GM12878 (cell line): ENCODE results near the gene OTUD6A. TPM values are rescaled to one million over a fixed set of nuclear protein-coding genes. Genes with fewer than 3 reads are reported as not detected.

Source experiments
- ATAC-seq: fragments of 200-7000 bp; cut with Tn5 transposase; 3 replicates; pipeline ENCODE4 v1.9.1; 2020; ENCODE audit warnings: mild to moderate bottlenecking, moderate library complexity
- BruUV-seq: library from RNA; stranded (reverse); fragments of 400-500 nt; replicated peaks from 2 replicates; lab custom pipeline; 2021; lab: Mats Ljungman, UMichigan
- CTCF ChIA-PET: fragments of 300-600 bp; sonication (Branson Sonifier 250); formaldehyde crosslinking; extraction: SDS; loops from one replicate; lab custom pipeline; 2021; ENCODE audit warnings: inconsistent platforms; lab: Yijun Ruan, JAX
- POLR2A ChIA-PET: fragments of 350-600 bp; formaldehyde crosslinking; extraction: SDS; loops from one replicate; lab custom pipeline; 2021; ENCODE audit warnings: inconsistent platforms; lab: Charles Lee
- RAD21 ChIA-PET: fragments of 300-600 bp; sonication (Branson Sonifier 250); formaldehyde crosslinking; loops from one replicate; lab custom pipeline; 2023; ENCODE audit warnings: antibody characterized with exemption; ENCODE audit not compliant: unreplicated experiment; lab: Charles Lee
- SMC1A ChIA-PET: fragments of 300-600 bp; sonication (Branson Sonifier 250); formaldehyde crosslinking; loops from one replicate; lab custom pipeline; 2023; ENCODE audit not compliant: unreplicated experiment, uncharacterized antibody; lab: Charles Lee
- DNase-seq: peaks from one replicate; pipeline ENCODE4 v3.0.0-alpha.2; 2011; ENCODE audit warnings: low read depth, low spot score
- FAIRE-seq: peaks from 3 replicates; lab custom pipeline; 2011; peaks lifted over from hg19 to GRCh38; lab: Jason Lieb, UNC
- H2AFZ ChIP-seq: 2 replicates; pipeline ENCODE4 v1.6.0; 2011; ENCODE audit warnings: low read depth, low read length, control low read depth; ENCODE audit not compliant: control insufficient read depth
- H3K27ac ChIP-seq: 2 replicates; pipeline ENCODE4 v1.5.1; 2011; ENCODE audit warnings: control low read depth; ENCODE audit not compliant: control insufficient read depth, insufficient read depth
- H3K27me3 ChIP-seq, 2 experiments: replicated peaks in 1 of 2; 2 replicates each; pipeline versions ENCODE4 v1.6.0 to v1.6.1; 2011; ENCODE audit warnings: low read length in 1 of 2; ENCODE audit not compliant: control insufficient read depth in 2 of 2, insufficient read depth in 2 of 2
- H3K36me3 ChIP-seq, 2 experiments: 2 replicates each; pipeline ENCODE4 v1.5.1; 2011; ENCODE audit warnings: low read length in 1 of 2; ENCODE audit not compliant: control insufficient read depth in 2 of 2, insufficient read depth in 2 of 2
- H3K4me1 ChIP-seq: 2 replicates; pipeline ENCODE4 v1.6.1; 2011; ENCODE audit warnings: mild to moderate bottlenecking, low read length, moderate library complexity, mixed read lengths; ENCODE audit not compliant: control insufficient read depth, insufficient read depth
- H3K4me2 ChIP-seq: 2 replicates; pipeline ENCODE4 v1.6.0; 2011; ENCODE audit warnings: control low read depth; ENCODE audit not compliant: control insufficient read depth, insufficient read depth
- H3K4me3 ChIP-seq: fragments of 200-600 bp; sonication (generic); 2 replicates; pipeline ENCODE4 v1.5.1; 2016
- H3K79me2 ChIP-seq: 2 replicates; pipeline ENCODE4 v1.6.0; 2011; ENCODE audit warnings: low read length; ENCODE audit not compliant: control insufficient read depth, insufficient read depth
- H3K9ac ChIP-seq: 2 replicates; pipeline ENCODE4 v1.8.0; 2011; ENCODE audit warnings: low read length, control low read depth, mixed read lengths; ENCODE audit not compliant: control insufficient read depth, insufficient read depth
- H3K9me3 ChIP-seq: replicated peaks from 3 replicates; pipeline ENCODE4 v1.5.1; 2011; ENCODE audit warnings: mild to moderate bottlenecking, low read length; ENCODE audit not compliant: control insufficient read depth, insufficient read depth
- H4K20me1 ChIP-seq: 2 replicates; pipeline ENCODE4 v1.6.0; 2011; ENCODE audit not compliant: control insufficient read depth, insufficient read depth
- HCFC1 ChIP-seq: fragments of 150-350 bp; IDR thresholded peaks from 2 replicates; pipeline ENCODE4 v1.6.1; 2014; ENCODE audit warnings: low read length
- HDGF ChIP-seq: fragments of 450-650 bp; IDR thresholded peaks from 2 replicates; pipeline ENCODE4 v1.6.1; 2016; ENCODE audit warnings: antibody characterized with exemption
- NFYB ChIP-seq: IDR thresholded peaks from 2 replicates; pipeline ENCODE4 v1.6.1; 2011; ENCODE audit warnings: low read depth, mild to moderate bottlenecking, low read length, improper control_type of control experiment, moderate library complexity; ENCODE audit not compliant: insufficient read depth
- SIX5 ChIP-seq: IDR thresholded peaks from 2 replicates; pipeline ENCODE4 v1.6.1; 2011; ENCODE audit warnings: mild to moderate bottlenecking, low read depth, low read length, moderate library complexity; ENCODE audit not compliant: severe bottlenecking
- SMARCA5 ChIP-seq: fragments of 450-650 bp; IDR thresholded peaks from 2 replicates; pipeline ENCODE4 v1.6.1; 2017; ENCODE audit warnings: mild to moderate bottlenecking
- TBL1XR1 ChIP-seq: IDR thresholded peaks from 2 replicates; pipeline ENCODE4 v1.6.1; 2012; ENCODE audit warnings: low read depth, low read length, improper control_type of control experiment
- ZNF274 ChIP-seq: IDR thresholded peaks from one replicate; pipeline ENCODE4 v1.8.0; 2011; ENCODE audit not compliant: insufficient read length, insufficient read depth
- ZSCAN29 ChIP-seq: fragments of 450-650 bp; IDR thresholded peaks from 2 replicates; pipeline ENCODE4 v1.6.1; 2017; ENCODE audit warnings: mild to moderate bottlenecking, moderate library complexity
- WGBS: methylation state at CpG from one replicate; pipeline ENCODE4 v1.1.6; 2016; ENCODE audit warnings: low lambda C conversion rate; ENCODE audit not compliant: insufficient replicate concordance, insufficient coverage; ENCODE audit errors: missing lambda C conversion rate; 5-methylcytosine and 5-hydroxymethylcytosine counted together
- in situ Hi-C: fragments of 300-500 bp; cut with MboI; formaldehyde crosslinking; loops from 9 replicates; pipeline ENCODE4 v1.14.3; 2018; ENCODE audit warnings: mixed read lengths
- intact Hi-C: fragments of 100-400 bp; cut with micrococcal nuclease; formaldehyde crosslinking; loops from one replicate; pipeline ENCODE4 v1.14.2; 2022; ENCODE audit not compliant: unreplicated experiment
- polyA plus RNA-seq, 11 experiments: library from polyadenylated mRNA; depleted of rRNA in 4 of 11; unstranded in 6 of 11; stranded (reverse) in 5 of 11; fragments of >200 nt; fragmentation: Nextera tagmentation in 4 of 11; fragmentation: Illumina TruSeq in 1 of 11; extraction: Ambion mirVana in 4 of 11; extraction: Trizol in 1 of 11; gene quantifications; 1 replicate in 1 of 11; 2 replicates in 10 of 11; pipeline versions ENCODE4 v1.2.1 to v1.2.3, GENCODE V29; 2011 to 2016; ENCODE audit warnings: inconsistent platforms in 2 of 11, missing spikeins in 2 of 11, low read depth in 1 of 11
- total RNA-seq, 4 experiments: library from RNA; depleted of rRNA in 3 of 4; stranded (reverse); fragments of >200 nt in 3 of 4; fragmentation: Illumina TruSeq in 1 of 4; extraction: Trizol in 1 of 4; gene quantifications; 2 replicates each; pipeline versions ENCODE4 v1.2.1 to v1.2.3, GENCODE V29; 2013 to 2021
- TF ChIP-seq, protein P1 (sequence below): fragments of 450-650 bp; IDR thresholded peaks from 2 replicates; pipeline ENCODE4 v1.6.1; 2017; ENCODE audit warnings: mild to moderate bottlenecking, moderate library complexity
- TF ChIP-seq, protein P2 (sequence below): IDR thresholded peaks from 2 replicates; pipeline ENCODE4 v1.6.1; 2011; ENCODE audit warnings: low read depth, mild to moderate bottlenecking, low read length, moderate library complexity, borderline replicate concordance; ENCODE audit errors: extremely low read depth
- TF ChIP-seq, protein P3 (sequence below): fragments of 450-650 bp; IDR thresholded peaks from 2 replicates; pipeline ENCODE4 v1.6.1; 2016; ENCODE audit warnings: mild to moderate bottlenecking
- TF ChIP-seq, protein P4 (sequence below): fragments of 450-650 bp; IDR thresholded peaks from 2 replicates; pipeline ENCODE4 v1.6.1; 2014; ENCODE audit warnings: mild to moderate bottlenecking
- TF ChIP-seq, protein P5 (sequence below): fragments of 450-650 bp; IDR thresholded peaks from 2 replicates; pipeline ENCODE4 v1.6.1; 2016; ENCODE audit warnings: mild to moderate bottlenecking, moderate library complexity, borderline replicate concordance

The OTUD6A gene
- total and polyA plus RNA-seq, 10 of the 15 experiments (the other 5 are each of a cell fraction or from before 2014, with no cell fraction given) = not detected

DNA sequence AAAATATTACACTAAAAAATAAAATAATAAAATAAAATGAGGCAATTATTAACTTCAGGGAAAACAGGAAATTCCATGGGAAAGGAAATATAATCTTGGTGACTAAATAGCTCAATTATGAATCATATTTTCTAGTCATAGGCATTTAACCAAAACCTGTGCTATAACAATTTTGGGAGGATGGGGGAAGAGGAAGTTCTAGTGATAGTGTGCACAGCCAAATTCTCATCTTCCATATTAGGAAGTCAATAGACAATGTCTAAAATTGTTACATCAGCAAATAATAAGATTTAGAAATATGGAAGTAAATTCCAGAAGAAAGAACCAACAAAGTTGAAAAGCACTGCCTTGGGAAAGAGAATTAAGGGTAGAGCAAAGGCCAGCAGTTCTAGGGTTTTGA lies 15.3 kb upstream of the OTUD6A start (continued):
- TF ChIP-seq, protein P1, sequence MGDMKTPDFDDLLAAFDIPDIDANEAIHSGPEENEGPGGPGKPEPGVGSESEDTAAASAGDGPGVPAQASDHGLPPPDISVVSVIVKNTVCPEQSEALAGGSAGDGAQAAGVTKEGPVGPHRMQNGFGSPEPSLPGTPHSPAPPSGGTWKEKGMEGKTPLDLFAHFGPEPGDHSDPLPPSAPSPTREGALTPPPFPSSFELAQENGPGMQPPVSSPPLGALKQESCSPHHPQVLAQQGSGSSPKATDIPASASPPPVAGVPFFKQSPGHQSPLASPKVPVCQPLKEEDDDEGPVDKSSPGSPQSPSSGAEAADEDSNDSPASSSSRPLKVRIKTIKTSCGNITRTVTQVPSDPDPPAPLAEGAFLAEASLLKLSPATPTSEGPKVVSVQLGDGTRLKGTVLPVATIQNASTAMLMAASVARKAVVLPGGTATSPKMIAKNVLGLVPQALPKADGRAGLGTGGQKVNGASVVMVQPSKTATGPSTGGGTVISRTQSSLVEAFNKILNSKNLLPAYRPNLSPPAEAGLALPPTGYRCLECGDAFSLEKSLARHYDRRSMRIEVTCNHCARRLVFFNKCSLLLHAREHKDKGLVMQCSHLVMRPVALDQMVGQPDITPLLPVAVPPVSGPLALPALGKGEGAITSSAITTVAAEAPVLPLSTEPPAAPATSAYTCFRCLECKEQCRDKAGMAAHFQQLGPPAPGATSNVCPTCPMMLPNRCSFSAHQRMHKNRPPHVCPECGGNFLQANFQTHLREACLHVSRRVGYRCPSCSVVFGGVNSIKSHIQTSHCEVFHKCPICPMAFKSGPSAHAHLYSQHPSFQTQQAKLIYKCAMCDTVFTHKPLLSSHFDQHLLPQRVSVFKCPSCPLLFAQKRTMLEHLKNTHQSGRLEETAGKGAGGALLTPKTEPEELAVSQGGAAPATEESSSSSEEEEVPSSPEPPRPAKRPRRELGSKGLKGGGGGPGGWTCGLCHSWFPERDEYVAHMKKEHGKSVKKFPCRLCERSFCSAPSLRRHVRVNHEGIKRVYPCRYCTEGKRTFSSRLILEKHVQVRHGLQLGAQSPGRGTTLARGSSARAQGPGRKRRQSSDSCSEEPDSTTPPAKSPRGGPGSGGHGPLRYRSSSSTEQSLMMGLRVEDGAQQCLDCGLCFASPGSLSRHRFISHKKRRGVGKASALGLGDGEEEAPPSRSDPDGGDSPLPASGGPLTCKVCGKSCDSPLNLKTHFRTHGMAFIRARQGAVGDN = no peak
- TF ChIP-seq, protein P2, sequence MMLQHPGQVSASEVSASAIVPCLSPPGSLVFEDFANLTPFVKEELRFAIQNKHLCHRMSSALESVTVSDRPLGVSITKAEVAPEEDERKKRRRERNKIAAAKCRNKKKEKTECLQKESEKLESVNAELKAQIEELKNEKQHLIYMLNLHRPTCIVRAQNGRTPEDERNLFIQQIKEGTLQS = no peak
- TF ChIP-seq SIX5 = no peak

DNA sequence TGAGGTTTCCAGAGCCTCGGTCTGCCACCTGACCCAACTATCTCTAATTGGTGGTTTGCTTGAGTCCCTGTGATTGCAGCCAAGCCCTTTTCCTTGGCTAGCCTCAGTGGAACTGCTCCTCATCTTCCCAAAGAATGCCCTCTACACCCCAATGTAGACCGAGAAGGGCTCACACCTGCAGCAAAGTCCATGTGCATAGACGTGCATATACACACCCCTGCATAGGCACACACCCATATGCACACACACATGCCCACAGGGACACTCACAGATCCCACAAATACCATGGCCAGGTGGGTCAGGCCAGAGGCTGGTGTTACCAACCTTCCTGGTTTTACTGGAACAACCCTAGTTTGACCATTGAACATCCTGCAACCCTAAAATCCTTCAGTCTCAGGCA lies 12.9 kb upstream of the OTUD6A start:
- Histone ChIP-seq H3K4me2 (no peak overlapping the region), H3K79me2 (no peaks in the 10 kb centered on the region), H3K9me3 (no peaks in the 10 kb centered on the region), H3K9ac (no peak overlapping the region), H3K27ac (no peak overlapping the region), H3K36me3 (no peaks in the 10 kb centered on the region), H2AFZ (no peak overlapping the region), H4K20me1 (no peaks in the 10 kb centered on the region), H3K4me3 (no peak overlapping the region), H3K4me1 (no peaks in the 10 kb centered on the region), H3K27me3 (no peaks in the 10 kb centered on the region; a peak in 1 of 4 replicates)
- FAIRE-seq (no peak), ATAC-seq (no peak), DNase-seq (no peak)
- ChIA-PET POLR2A (no interaction called here), SMC1A (no interaction called here), CTCF (no interaction called here), RAD21 (no interaction called here)
- TF ChIP-seq NFYB (no peak), ZNF274 (no peak), HDGF (no peak), TBL1XR1 (no peak), SMARCA5 (no peak), ZSCAN29 (no peak), HCFC1 (no peak)
- TF ChIP-seq, protein P3, sequence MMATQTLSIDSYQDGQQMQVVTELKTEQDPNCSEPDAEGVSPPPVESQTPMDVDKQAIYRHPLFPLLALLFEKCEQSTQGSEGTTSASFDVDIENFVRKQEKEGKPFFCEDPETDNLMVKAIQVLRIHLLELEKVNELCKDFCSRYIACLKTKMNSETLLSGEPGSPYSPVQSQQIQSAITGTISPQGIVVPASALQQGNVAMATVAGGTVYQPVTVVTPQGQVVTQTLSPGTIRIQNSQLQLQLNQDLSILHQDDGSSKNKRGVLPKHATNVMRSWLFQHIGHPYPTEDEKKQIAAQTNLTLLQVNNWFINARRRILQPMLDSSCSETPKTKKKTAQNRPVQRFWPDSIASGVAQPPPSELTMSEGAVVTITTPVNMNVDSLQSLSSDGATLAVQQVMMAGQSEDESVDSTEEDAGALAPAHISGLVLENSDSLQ = no peak
- TF ChIP-seq, protein P4, sequence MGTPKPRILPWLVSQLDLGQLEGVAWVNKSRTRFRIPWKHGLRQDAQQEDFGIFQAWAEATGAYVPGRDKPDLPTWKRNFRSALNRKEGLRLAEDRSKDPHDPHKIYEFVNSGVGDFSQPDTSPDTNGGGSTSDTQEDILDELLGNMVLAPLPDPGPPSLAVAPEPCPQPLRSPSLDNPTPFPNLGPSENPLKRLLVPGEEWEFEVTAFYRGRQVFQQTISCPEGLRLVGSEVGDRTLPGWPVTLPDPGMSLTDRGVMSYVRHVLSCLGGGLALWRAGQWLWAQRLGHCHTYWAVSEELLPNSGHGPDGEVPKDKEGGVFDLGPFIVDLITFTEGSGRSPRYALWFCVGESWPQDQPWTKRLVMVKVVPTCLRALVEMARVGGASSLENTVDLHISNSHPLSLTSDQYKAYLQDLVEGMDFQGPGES = no peak
- TF ChIP-seq, protein P5, sequence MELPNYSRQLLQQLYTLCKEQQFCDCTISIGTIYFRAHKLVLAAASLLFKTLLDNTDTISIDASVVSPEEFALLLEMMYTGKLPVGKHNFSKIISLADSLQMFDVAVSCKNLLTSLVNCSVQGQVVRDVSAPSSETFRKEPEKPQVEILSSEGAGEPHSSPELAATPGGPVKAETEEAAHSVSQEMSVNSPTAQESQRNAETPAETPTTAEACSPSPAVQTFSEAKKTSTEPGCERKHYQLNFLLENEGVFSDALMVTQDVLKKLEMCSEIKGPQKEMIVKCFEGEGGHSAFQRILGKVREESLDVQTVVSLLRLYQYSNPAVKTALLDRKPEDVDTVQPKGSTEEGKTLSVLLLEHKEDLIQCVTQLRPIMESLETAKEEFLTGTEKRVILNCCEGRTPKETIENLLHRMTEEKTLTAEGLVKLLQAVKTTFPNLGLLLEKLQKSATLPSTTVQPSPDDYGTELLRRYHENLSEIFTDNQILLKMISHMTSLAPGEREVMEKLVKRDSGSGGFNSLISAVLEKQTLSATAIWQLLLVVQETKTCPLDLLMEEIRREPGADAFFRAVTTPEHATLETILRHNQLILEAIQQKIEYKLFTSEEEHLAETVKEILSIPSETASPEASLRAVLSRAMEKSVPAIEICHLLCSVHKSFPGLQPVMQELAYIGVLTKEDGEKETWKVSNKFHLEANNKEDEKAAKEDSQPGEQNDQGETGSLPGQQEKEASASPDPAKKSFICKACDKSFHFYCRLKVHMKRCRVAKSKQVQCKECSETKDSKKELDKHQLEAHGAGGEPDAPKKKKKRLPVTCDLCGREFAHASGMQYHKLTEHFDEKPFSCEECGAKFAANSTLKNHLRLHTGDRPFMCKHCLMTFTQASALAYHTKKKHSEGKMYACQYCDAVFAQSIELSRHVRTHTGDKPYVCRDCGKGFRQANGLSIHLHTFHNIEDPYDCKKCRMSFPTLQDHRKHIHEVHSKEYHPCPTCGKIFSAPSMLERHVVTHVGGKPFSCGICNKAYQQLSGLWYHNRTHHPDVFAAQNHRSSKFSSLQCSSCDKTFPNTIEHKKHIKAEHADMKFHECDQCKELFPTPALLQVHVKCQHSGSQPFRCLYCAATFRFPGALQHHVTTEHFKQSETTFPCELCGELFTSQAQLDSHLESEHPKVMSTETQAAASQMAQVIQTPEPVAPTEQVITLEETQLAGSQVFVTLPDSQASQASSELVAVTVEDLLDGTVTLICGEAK = no peak
- no TSS peak for BruUV-seq
- intact Hi-C loops (no loop called here), in situ Hi-C loops (loop anchor here (25.0 kb wide), 2 partner anchors 88 to 388 kb away; partner anchors contain the start of genes DLG3 and IGBP1)
- 4% methylated on average over 3 of the region's 3 CpGs for WGBS
